GM12873 (cell line): ENCODE measurements around the gene C2CD2L.

Source experiments
- CTCF ChIP-seq: IDR thresholded peaks from 2 replicates; pipeline ENCODE4 v1.5.1; 2012; ENCODE audit warnings: low read depth, mild to moderate bottlenecking, moderate library complexity, low read length, control low read depth; ENCODE audit not compliant: insufficient read depth; ENCODE audit errors: missing control alignments

The C2CD2L gene

GRCh38 chr11:119113716-119114115, 6.6 kb downstream of the C2CD2L start:
- no peak for TF ChIP-seq CTCF

- no peak for TF ChIP-seq CTCF
These were observed 7.2 kb downstream of the C2CD2L start for GRCh38 chr11:119114351-119114750.

- TF ChIP-seq CTCF = no peak
These were observed 8.5 kb downstream of the C2CD2L start for GRCh38 chr11:119115484-119116234.

- TF ChIP-seq CTCF = no peak
These were observed 9.1 kb downstream of the C2CD2L start for GRCh38 chr11:119116235-119116594.

- TF ChIP-seq CTCF = no peak
These were observed 9.5 kb downstream of the C2CD2L start for GRCh38 chr11:119116601-119117000.

GRCh38 chr11:119117004-119117706, 10.0 kb downstream of the C2CD2L start:
- TF ChIP-seq CTCF = no peak

GRCh38 chr11:119118227-119118626, 11.1 kb downstream of the C2CD2L start:
- TF ChIP-seq CTCF = no peak
